ENCODE measurements around the gene TSC22D4.
"Not testable (repeated sequence)": the region's sequence is repeated elsewhere in the genome, so short reads cannot be mapped to it uniquely, and the experiment has no call there.

TSC22D4 gene

GRCh38 chr7:100478958-100479660 lies at the start of gene TSC22D4:
Gene TSC22D4 (minus strand): TSS chr7:100479214. CDS start chr7:100478038, 1,176 bp downstream.
- no peaks in the 10 kb centered on the region for H3K27me3 ChIP-seq (ENCODE audit: control insufficient read depth in 1 of 2, insufficient read depth in 2 of 2, low read length in 2 of 2)
- peak within 1 kb of the TSS; percentile 82 to 90 for H3K4me3 ChIP-seq (ENCODE audit: low read depth in 1 of 2, low read length in 2 of 2)
- H3K9me3 ChIP-seq (ENCODE audit: low read length): no peaks in the 10 kb centered on the region
- H3K9ac ChIP-seq (ENCODE audit: low read length): peak within 1 kb of the TSS; percentile 84
- peaks cover 10% of the 10 kb centered on the region for H3K36me3 ChIP-seq (ENCODE audit: insufficient read depth, low read length)
- H3K4me1 ChIP-seq (ENCODE audit: insufficient read depth, low read length): peaks cover 46% of the 10 kb centered on the region
- peak within 1 kb of the TSS; percentile 99 for H3K27ac ChIP-seq (ENCODE audit: low read depth, low read length)

GRCh38 chr7:100528108-100528866 lies 49.3 kb upstream of the TSC22D4 start:
- not testable (repeated sequence) for H3K9me3 ChIP-seq (ENCODE audit: low read length); H3K36me3 ChIP-seq (ENCODE audit: insufficient read depth, low read length); H3K4me1 ChIP-seq (ENCODE audit: insufficient read depth, low read length); H3K27ac ChIP-seq (ENCODE audit: low read depth, low read length); H3K9ac ChIP-seq (ENCODE audit: low read length); H3K4me3 ChIP-seq (ENCODE audit: low read depth in 1 of 2, low read length in 2 of 2); H3K27me3 ChIP-seq (ENCODE audit: control insufficient read depth in 1 of 2, insufficient read depth in 2 of 2, low read length in 2 of 2)

- H3K9me3 ChIP-seq (ENCODE audit: low read length); H3K27ac ChIP-seq (ENCODE audit: low read depth, low read length); H3K9ac ChIP-seq (ENCODE audit: low read length); H3K4me3 ChIP-seq (ENCODE audit: low read depth in 1 of 2, low read length in 2 of 2); H3K36me3 ChIP-seq (ENCODE audit: insufficient read depth, low read length); H3K27me3 ChIP-seq (ENCODE audit: control insufficient read depth in 1 of 2, insufficient read depth in 2 of 2, low read length in 2 of 2); H3K4me1 ChIP-seq (ENCODE audit: insufficient read depth, low read length): not testable (repeated sequence)
Observed at GRCh38 chr7:100523192-100523591, 44.2 kb upstream of the TSC22D4 start.

GRCh38 chr7:100521909-100522593 lies 43.0 kb upstream of the TSC22D4 start:
- not testable (repeated sequence) for H3K27ac ChIP-seq (ENCODE audit: low read depth, low read length); H3K27me3 ChIP-seq (ENCODE audit: control insufficient read depth in 1 of 2, insufficient read depth in 2 of 2, low read length in 2 of 2); H3K36me3 ChIP-seq (ENCODE audit: insufficient read depth, low read length); H3K9me3 ChIP-seq (ENCODE audit: low read length); H3K4me3 ChIP-seq (ENCODE audit: low read depth in 1 of 2, low read length in 2 of 2); H3K4me1 ChIP-seq (ENCODE audit: insufficient read depth, low read length); H3K9ac ChIP-seq (ENCODE audit: low read length)

- Histone ChIP-seq H3K4me1 (ENCODE audit: insufficient read depth, low read length) (no peaks in the 10 kb centered on the region), H3K27ac (ENCODE audit: low read depth, low read length) (no peak overlapping the region), H3K27me3 (ENCODE audit: control insufficient read depth in 1 of 2, insufficient read depth in 2 of 2, low read length in 2 of 2) (no peaks in the 10 kb centered on the region), H3K4me3 (ENCODE audit: low read depth in 1 of 2, low read length in 2 of 2) (no peak overlapping the region), H3K9me3 (ENCODE audit: low read length) (no peaks in the 10 kb centered on the region), H3K36me3 (ENCODE audit: insufficient read depth, low read length) (no peaks in the 10 kb centered on the region), H3K9ac (ENCODE audit: low read length) (no peak overlapping the region)
Observed at GRCh38 chr7:100521076-100521475, 42.1 kb upstream of the TSC22D4 start.

GRCh38 chr7:100520138-100520537 lies 41.1 kb upstream of the TSC22D4 start:
- Histone ChIP-seq H3K36me3 (ENCODE audit: insufficient read depth, low read length) (no peaks in the 10 kb centered on the region), H3K27ac (ENCODE audit: low read depth, low read length) (no peak overlapping the region), H3K4me1 (ENCODE audit: insufficient read depth, low read length) (no peaks in the 10 kb centered on the region), H3K27me3 (ENCODE audit: control insufficient read depth in 1 of 2, insufficient read depth in 2 of 2, low read length in 2 of 2) (no peaks in the 10 kb centered on the region), H3K9ac (ENCODE audit: low read length) (no peak overlapping the region), H3K9me3 (ENCODE audit: low read length) (no peaks in the 10 kb centered on the region), H3K4me3 (ENCODE audit: low read depth in 1 of 2, low read length in 2 of 2) (no peak overlapping the region)

- no peak overlapping the region for H3K4me3 ChIP-seq (ENCODE audit: low read depth in 1 of 2, low read length in 2 of 2)
- H3K27me3 ChIP-seq (ENCODE audit: control insufficient read depth in 1 of 2, insufficient read depth in 2 of 2, low read length in 2 of 2): no peaks in the 10 kb centered on the region
- no peaks in the 10 kb centered on the region for H3K36me3 ChIP-seq (ENCODE audit: insufficient read depth, low read length)
- no peak overlapping the region for H3K9ac ChIP-seq (ENCODE audit: low read length)
- H3K4me1 ChIP-seq (ENCODE audit: insufficient read depth, low read length): no peaks in the 10 kb centered on the region
- H3K9me3 ChIP-seq (ENCODE audit: low read length): no peaks in the 10 kb centered on the region
- H3K27ac ChIP-seq (ENCODE audit: low read depth, low read length): no peak overlapping the region
Observed at GRCh38 chr7:100519580-100519979, 40.6 kb upstream of the TSC22D4 start.

- no peak overlapping the region for H3K9ac ChIP-seq (ENCODE audit: low read length)
- no peaks in the 10 kb centered on the region for H3K9me3 ChIP-seq (ENCODE audit: low read length)
- no peaks in the 10 kb centered on the region for H3K4me1 ChIP-seq (ENCODE audit: insufficient read depth, low read length)
- no peaks in the 10 kb centered on the region for H3K36me3 ChIP-seq (ENCODE audit: insufficient read depth, low read length)
- H3K4me3 ChIP-seq (ENCODE audit: low read depth in 1 of 2, low read length in 2 of 2): no peak overlapping the region
- H3K27ac ChIP-seq (ENCODE audit: low read depth, low read length): no peak overlapping the region
- H3K27me3 ChIP-seq (ENCODE audit: control insufficient read depth in 1 of 2, insufficient read depth in 2 of 2, low read length in 2 of 2): no peaks in the 10 kb centered on the region
Observed at GRCh38 chr7:100517305-100517704, 38.3 kb upstream of the TSC22D4 start.

- Histone ChIP-seq H3K4me3 (ENCODE audit: low read depth in 1 of 2, low read length in 2 of 2) (no peak overlapping the region), H3K9ac (ENCODE audit: low read length) (no peak overlapping the region), H3K27ac (ENCODE audit: low read depth, low read length) (no peak overlapping the region), H3K9me3 (ENCODE audit: low read length) (no peaks in the 10 kb centered on the region), H3K4me1 (ENCODE audit: insufficient read depth, low read length) (no peaks in the 10 kb centered on the region), H3K36me3 (ENCODE audit: insufficient read depth, low read length) (no peaks in the 10 kb centered on the region), H3K27me3 (ENCODE audit: control insufficient read depth in 1 of 2, insufficient read depth in 2 of 2, low read length in 2 of 2) (no peaks in the 10 kb centered on the region)
Observed at GRCh38 chr7:100516135-100516812, 37.3 kb upstream of the TSC22D4 start.

GRCh38 chr7:100515072-100515532 lies 36.1 kb upstream of the TSC22D4 start:
- Histone ChIP-seq H3K27me3 (ENCODE audit: control insufficient read depth in 1 of 2, insufficient read depth in 2 of 2, low read length in 2 of 2) (no peaks in the 10 kb centered on the region), H3K9ac (ENCODE audit: low read length) (no peak overlapping the region), H3K4me3 (ENCODE audit: low read depth in 1 of 2, low read length in 2 of 2) (no peak overlapping the region), H3K4me1 (ENCODE audit: insufficient read depth, low read length) (no peaks in the 10 kb centered on the region), H3K27ac (ENCODE audit: low read depth, low read length) (no peak overlapping the region), H3K9me3 (ENCODE audit: low read length) (no peaks in the 10 kb centered on the region), H3K36me3 (ENCODE audit: insufficient read depth, low read length) (no peaks in the 10 kb centered on the region)

GRCh38 chr7:100513212-100513810 lies 34.3 kb upstream of the TSC22D4 start:
- Histone ChIP-seq H3K9me3 (ENCODE audit: low read length) (no peaks in the 10 kb centered on the region), H3K36me3 (ENCODE audit: insufficient read depth, low read length) (no peaks in the 10 kb centered on the region), H3K4me1 (ENCODE audit: insufficient read depth, low read length) (no peaks in the 10 kb centered on the region), H3K27ac (ENCODE audit: low read depth, low read length) (no peak overlapping the region), H3K9ac (ENCODE audit: low read length) (no peak overlapping the region), H3K27me3 (ENCODE audit: control insufficient read depth in 1 of 2, insufficient read depth in 2 of 2, low read length in 2 of 2) (no peaks in the 10 kb centered on the region), H3K4me3 (ENCODE audit: low read depth in 1 of 2, low read length in 2 of 2) (no peak overlapping the region)

All from muscle layer of colon (tissue), 2 donors.